Left cardiac atrium (tissue), 4 donors: ENCODE data around the gene UBE2N. TPM values are rescaled to one million over a fixed set of nuclear protein-coding genes. Genes with fewer than 3 reads are reported as not detected.
"Not testable (repeated sequence)": the region's sequence is repeated elsewhere in the genome, so short reads cannot be mapped to it uniquely, and the experiment has no call there.

Experiments
- ATAC-seq, 2 donors: fragments of 200-7000 bp; cut with Tn5 transposase; one replicate each; pipeline ENCODE4 v1.9.1; 2020; ENCODE audit warnings: mild to moderate bottlenecking in 2 of 2, moderate library complexity in 2 of 2
- DNase-seq: peaks from one replicate; pipeline ENCODE4 v3.0.0-alpha.2; 2020
- intact Hi-C, 2 donors: fragments of 100-400 bp; cut with DNase I; formaldehyde crosslinking; loops; one replicate each; pipeline versions ENCODE4 v1.14.1 to v1.15.1; 2022 to 2023
- total RNA-seq, 2 donors: library from RNA; stranded (reverse); fragmentation: NEBNext Ultra II Directional; extraction: Animal tissue kit (Norgen Biotek cat#: 25700); gene quantifications; one replicate each; pipeline ENCODE4 v1.2.1, GENCODE V29; 2021
- donor health status: DM: no; HTN: yes; CAD: no.
- donor health status: DM: no; HTN: yes; CAD: no; lungs with severe emphysema.
- donor health status: DM: yes; HTN: yes; CAD: no.
- donor health status: Dilated cardiomyopathy.

Gene UBE2N
- total RNA-seq, 2 donors from 2014 or later, result 72.2 to 92.2 TPM

- no peak for DNase-seq
- intact Hi-C loops, result loop anchor here in 1 of 2 donors (2.0 to 10.0 kb wide), 2 partner anchors 395 to 433 kb away; no protein-coding TSS in a partner anchor
Measured at GRCh38 chr12:93419388-93420034, 22.2 kb downstream of the UBE2N start.

GRCh38 chr12:93417967-93418480 lies 23.7 kb downstream of the UBE2N start:
- no peak for DNase-seq
- intact Hi-C loops, result loop anchor here in 1 of 2 donors (2.0 to 10.0 kb wide), 2 partner anchors 393 to 431 kb away; no protein-coding TSS in a partner anchor
- no peak for ATAC-seq

More at GRCh38 chr12:93419388-93420034, 22.2 kb downstream of the UBE2N start:
- peak; percentile 43 to 56 for ATAC-seq

DNA sequence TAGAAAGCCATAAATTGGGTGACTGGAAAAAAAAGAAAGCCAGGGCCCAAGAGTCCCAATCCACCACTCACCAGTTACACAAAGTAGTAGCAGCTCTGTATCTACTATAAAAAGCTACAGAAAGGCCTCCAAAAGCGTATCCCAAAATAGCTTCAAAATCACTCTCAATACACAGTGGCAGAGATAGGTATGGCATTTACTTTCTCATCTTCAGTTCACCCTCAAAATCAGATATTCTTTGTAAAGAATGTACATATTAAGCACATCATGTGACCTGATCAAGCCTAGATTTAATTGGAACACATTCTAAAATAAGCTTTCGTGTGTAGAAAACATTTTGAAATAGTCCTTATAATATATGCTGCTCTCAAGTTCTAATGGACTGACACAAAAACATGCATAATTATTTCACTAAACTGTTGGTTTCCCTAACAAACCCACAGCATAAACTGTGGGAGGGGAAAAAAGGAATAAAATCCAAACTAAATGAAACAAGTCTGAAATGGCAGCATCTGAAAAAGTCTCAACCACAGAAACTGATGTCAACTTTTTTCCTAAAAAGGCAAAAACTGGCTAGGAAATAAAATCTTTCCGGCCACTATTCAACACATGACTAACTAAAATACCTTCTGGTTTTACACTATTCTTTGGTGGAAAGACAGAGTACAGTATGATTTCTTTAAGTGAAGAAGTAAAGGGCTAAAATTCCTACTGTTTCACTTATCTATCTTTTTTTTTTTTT lies 25.9 kb downstream of the UBE2N start:
- intact Hi-C loops, result loop anchor here in 1 of 2 donors (10.0 kb wide), 1 partner anchor 391 kb away; no protein-coding TSS in a partner anchor
- ATAC-seq (peak; percentile 47 to 79), DNase-seq (no peak)

GRCh38 chr12:93413064-93413463 lies 28.7 kb downstream of the UBE2N start:
- no peak for DNase-seq
- no peak for ATAC-seq
- intact Hi-C loops, result loop anchor here in 1 of 2 donors (10.0 kb wide), 1 partner anchor 388 kb away; no protein-coding TSS in a partner anchor

- intact Hi-C loops, result loop anchor here in 1 of 2 donors (10.0 kb wide), 1 partner anchor 388 kb away; no protein-coding TSS in a partner anchor
- not testable (repeated sequence) for DNase-seq, ATAC-seq
Measured at GRCh38 chr12:93412396-93412795, 29.4 kb downstream of the UBE2N start.

- not testable (repeated sequence) for ATAC-seq, DNase-seq
- intact Hi-C loops, result loop anchor here in 1 of 2 donors (10.0 kb wide), 1 partner anchor 386 kb away; no protein-coding TSS in a partner anchor
Measured at GRCh38 chr12:93411060-93411459, 30.7 kb downstream of the UBE2N start.

DNA sequence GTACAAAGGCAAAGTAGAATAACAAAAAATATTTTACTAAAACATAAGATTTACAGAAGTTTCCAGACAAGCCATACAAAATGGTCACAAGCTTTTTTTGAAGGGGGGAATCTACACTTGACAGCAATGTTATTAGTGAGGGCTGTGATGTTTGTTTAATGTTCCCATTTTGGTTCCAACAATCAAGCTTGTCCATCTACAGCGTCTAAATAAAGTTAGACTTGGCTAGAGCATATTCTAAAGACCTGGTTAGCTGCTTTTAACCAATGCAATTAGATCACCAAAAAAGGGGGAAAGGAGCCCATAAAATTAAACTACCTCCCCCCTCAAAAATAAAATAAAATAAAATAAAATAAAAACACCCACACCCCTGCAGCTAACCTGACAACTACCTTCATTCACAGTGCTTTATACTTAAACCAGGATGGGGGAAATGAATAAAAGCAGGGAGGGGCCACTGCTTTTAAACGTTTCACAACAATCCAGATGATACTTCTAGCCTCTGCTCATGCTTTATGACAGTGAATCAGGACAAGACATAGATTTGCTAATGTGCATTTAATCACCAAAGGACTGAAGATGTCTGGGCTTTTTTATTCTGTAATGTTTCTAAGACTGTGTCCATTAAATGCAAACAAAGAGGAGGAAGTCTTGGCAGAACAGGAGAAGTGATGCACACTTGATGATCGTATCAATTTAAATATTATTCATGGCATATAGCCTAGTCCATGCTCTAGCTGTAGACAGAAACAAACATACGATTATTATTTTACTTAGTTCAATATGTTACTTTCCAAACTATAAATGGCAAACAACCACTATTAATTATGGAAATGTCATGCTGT lies 32.2 kb downstream of the UBE2N start:
- DNase-seq, ATAC-seq: not testable (repeated sequence)
- intact Hi-C loops, result loop anchor here in 1 of 2 donors (10.0 kb wide), 1 partner anchor 385 kb away; no protein-coding TSS in a partner anchor

DNA sequence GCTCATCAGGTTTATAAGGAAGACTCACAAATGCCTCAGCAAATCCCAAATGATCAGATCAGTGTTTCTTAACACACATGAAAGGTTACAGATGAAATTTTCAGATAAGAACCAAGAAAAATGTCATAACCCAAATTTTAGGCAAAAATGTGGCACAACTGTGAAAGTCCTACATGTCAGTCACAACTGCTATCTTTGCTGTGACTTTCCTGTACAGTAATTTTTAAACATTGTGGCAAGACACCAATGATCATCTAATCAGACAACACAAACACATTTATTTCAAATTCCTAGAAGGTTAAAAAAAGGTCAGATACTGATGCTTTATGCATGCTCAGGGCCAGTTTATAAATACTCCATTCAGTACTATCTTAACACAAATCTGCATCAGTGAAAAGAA lies 32.9 kb downstream of the UBE2N start:
- DNase-seq, result no peak
- no peak for ATAC-seq
- intact Hi-C loops, result no loop called here

- ATAC-seq (no peak), DNase-seq (no peak)
- intact Hi-C loops, result no loop called here
Measured at GRCh38 chr12:93407963-93408283, 33.8 kb downstream of the UBE2N start.

DNA sequence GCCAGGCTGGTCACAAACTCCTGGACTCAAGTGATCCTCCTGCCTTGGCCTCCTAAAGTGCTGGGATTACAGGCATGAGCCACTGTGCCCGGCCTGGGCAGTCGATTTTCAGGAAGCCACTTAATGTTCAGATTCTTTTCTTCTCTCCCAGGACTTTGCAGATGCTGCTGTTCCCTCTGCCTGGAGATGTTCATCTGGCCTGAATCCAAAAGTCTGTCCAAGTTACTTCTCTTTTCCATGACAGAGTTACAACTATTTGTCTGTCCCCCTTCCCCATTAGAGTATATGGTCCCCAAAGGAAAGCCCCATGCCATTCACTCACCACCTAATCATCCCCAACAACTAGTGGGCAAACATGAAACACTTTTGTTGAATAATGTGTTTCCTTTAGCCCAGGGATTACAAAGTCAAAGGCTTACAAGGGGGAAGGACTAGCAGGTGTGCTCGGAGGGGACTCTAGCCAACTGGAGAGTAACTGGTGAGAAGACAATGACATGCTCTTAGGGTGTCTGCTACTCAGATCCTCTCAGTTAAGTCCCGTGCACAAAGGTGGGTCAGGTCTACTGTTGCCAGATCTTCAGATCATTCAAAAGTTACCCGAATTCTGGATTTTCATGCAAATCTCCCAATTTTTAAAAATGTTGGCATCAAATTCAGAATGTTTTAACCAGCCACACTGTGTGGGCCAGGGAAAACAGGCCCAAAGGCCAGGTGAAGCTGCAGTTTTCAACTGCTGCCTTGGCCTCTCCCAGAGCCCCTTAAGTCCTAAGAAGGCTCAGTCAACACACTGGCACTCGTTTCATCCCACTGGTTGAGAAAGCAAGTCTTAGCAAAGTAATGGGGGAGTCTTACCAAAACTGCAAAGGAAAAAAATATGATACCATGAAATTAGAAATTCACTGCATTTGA lies 34.4 kb downstream of the UBE2N start:
- ATAC-seq (no peak), DNase-seq (no peak)
- intact Hi-C loops, result no loop called here

DNA sequence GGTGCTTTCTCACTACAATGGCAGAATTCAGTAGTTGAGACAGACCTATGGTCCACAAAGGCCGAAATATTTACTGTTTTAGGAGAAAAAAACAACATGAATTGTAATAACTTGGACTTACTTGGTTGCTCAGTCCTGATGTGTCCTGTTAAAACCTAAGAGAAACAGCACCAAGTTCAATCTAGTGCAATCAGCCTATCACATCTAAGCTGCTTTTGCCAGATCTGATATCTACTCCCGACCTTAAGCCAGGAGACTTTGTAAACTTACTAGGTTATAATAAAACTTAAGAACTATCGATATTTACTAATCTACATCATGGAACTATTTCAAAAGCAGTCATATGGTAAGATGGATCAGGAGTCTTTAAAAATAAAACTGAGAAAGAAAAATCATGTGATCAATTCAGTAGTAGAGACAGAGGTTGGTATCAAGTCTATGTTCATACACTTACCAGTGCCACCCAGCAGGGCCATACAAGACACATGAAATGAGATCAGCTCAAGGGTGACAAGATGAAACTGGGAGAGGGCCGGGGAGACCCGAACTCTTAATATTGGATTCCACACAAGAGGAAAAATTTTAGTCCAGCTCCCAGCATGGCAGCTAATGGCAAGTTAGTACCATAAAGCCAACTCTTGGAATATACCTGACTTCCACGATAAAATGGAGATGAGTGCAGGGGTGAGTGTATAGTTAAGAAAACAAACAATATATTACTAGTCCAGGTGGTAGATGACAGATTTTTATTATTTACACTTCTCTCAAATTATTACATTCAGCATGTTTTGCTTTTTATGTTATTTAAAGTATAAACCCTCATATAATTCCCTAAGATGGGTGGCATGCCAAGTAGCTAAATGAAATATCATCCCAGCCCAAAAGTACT lies 36.5 kb downstream of the UBE2N start:
- intact Hi-C loops, result no loop called here
- ATAC-seq (peak in 1 of 2 donors; percentile 23), DNase-seq (no peak)

GRCh38 chr12:93403988-93404803 lies 37.6 kb downstream of the UBE2N start:
- no peak for DNase-seq
- peak in 1 of 2 donors; percentile 78 for ATAC-seq
- intact Hi-C loops, result no loop called here

GRCh38 chr12:93402333-93403311 lies 39.1 kb downstream of the UBE2N start:
- DNase-seq (no peak), ATAC-seq (no peak)
- intact Hi-C loops, result no loop called here

DNA sequence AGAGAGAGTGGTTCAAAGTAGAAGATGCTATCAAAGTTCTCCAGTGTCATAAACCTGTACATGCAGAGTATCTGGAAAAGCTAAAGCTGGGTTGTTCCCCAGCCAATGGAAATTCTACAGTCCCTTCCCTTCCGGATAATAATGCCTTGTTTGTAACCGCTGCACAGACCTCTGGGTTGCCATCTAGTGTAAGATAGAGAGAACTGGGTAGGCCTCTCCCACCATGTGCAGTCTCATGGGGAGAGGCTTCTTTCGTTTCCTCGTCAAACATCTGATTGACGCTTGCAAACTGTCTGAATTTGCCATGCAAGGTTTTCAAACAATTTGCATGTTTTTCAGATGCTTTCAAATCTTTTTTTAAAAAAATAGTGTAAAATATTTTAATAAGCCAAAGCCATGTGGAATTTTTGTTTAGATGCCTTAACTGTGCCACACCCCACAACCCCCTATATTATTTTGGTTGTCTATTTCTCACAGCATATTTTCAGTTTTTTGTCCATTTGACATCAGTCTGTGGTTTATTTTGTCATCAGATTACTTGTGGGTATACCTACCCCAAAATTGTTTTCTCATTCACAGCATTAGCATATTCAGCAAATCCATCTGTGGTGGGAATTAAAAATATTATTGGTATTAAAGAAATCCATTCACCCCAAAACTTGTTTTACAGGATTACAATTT lies 42.4 kb downstream of the UBE2N start:
- intact Hi-C loops, result loop anchor here (5.0 to 10.0 kb wide), 2 partner anchors 412 to 415 kb away; no protein-coding TSS in a partner anchor
- ATAC-seq, result peak; percentile 95 to 97
- DNase-seq, result not testable (repeated sequence)
